Right lobe of liver (tissue), 6 donors: Measurements from ENCODE around the gene TTLL6. TPM values are rescaled to one million over a fixed set of nuclear protein-coding genes. Genes with fewer than 3 reads are reported as not detected.

Source experiments
- ATAC-seq, 4 donors: fragments of 200-7000 bp; cut with Tn5 transposase; one replicate each; pipeline ENCODE4 v1.9.1; 2020; ENCODE audit warnings: mild to moderate bottlenecking in 4 of 4, moderate library complexity in 4 of 4
- DNase-seq, 3 donors: peaks; one replicate each; pipeline ENCODE4 v3.0.0-alpha.2; 2020
- H3K27ac ChIP-seq, 3 donors: fragments of 200-600 bp; one replicate each; pipeline ENCODE4 v1.8.0; 2022
- H3K27me3 ChIP-seq, 2 donors: fragments of 200-600 bp; one replicate each; pipeline ENCODE4 v1.8.0; 2022
- H3K36me3 ChIP-seq, 4 donors: fragments of 200-600 bp; sonication (generic) in 1 of 4; one replicate each; pipeline versions ENCODE4 v1.5.1 to v1.8.0; 2017 to 2022; ENCODE audit warnings: control low read depth in 1 of 4
- H3K4me1 ChIP-seq, 4 donors: fragments of 200-600 bp; sonication (generic) in 1 of 4; one replicate each; pipeline versions ENCODE4 v1.5.1 to v1.8.0; 2017 to 2022; ENCODE audit warnings: control low read depth in 1 of 4
- H3K4me3 ChIP-seq, 3 donors: fragments of 200-600 bp; one replicate each; pipeline ENCODE4 v1.8.0; 2022
- H3K9me3 ChIP-seq, 4 donors: fragments of 200-600 bp; sonication (generic) in 1 of 4; one replicate each; pipeline versions ENCODE4 v1.5.1 to v1.8.0; 2017 to 2022; ENCODE audit warnings: control low read depth in 1 of 4
- POLR2A ChIP-seq: fragments of 450-650 bp; IDR thresholded peaks from one replicate; pipeline ENCODE4 v1.6.1; 2017; ENCODE audit warnings: antibody characterized with exemption, mild to moderate bottlenecking
- WGBS: methylation state at CpG from one replicate; pipeline ENCODE4 v1.1.6; 2018; ENCODE audit warnings: low coverage, low lambda C conversion rate; ENCODE audit not compliant: insufficient coverage; ENCODE audit errors: missing lambda C conversion rate; 5-methylcytosine and 5-hydroxymethylcytosine counted together
- intact Hi-C, 2 donors: fragments of 100-400 bp; cut with DNase I; formaldehyde crosslinking; loops; one replicate each; pipeline versions ENCODE4 v1.11.2 to v1.14.1; 2022
- total RNA-seq, 6 experiments: library from RNA; depleted of rRNA in 2 of 6; stranded (reverse); fragments of >200 nt in 2 of 6; fragmentation: NEBNext Ultra II Directional in 3 of 6; extraction: Animal tissue kit (Norgen Biotek cat#: 25700) in 3 of 6; gene quantifications; one replicate each; pipeline versions ENCODE4 v1.1.0 to v1.2.4, GENCODE V29; 2016 to 2023
- TF ChIP-seq, protein P1 (sequence below), 4 donors: fragments of 200-600 bp in 3 of 4; fragments of 450-650 bp in 1 of 4; IDR thresholded peaks; one replicate each; pipeline versions ENCODE4 v1.5.1 to v1.8.0; 2016 to 2022; ENCODE audit warnings: antibody characterized with exemption in 4 of 4, mild to moderate bottlenecking in 2 of 4
- donor health status: DM: no; HTN: yes; CAD: no.
- donor health status: DM: no; HTN: no; CAD: no.
- donor health status: DM: no; HTN: no; CAD: no.
- donor health status: DM: no; HTN: yes; CAD: no.
- donor health status: DM: no; HTN: yes; CAD: no.

Gene TTLL6
- total RNA-seq, 6 experiments from 2014 or later: 0.12 TPM; not detected in 5

DNA sequence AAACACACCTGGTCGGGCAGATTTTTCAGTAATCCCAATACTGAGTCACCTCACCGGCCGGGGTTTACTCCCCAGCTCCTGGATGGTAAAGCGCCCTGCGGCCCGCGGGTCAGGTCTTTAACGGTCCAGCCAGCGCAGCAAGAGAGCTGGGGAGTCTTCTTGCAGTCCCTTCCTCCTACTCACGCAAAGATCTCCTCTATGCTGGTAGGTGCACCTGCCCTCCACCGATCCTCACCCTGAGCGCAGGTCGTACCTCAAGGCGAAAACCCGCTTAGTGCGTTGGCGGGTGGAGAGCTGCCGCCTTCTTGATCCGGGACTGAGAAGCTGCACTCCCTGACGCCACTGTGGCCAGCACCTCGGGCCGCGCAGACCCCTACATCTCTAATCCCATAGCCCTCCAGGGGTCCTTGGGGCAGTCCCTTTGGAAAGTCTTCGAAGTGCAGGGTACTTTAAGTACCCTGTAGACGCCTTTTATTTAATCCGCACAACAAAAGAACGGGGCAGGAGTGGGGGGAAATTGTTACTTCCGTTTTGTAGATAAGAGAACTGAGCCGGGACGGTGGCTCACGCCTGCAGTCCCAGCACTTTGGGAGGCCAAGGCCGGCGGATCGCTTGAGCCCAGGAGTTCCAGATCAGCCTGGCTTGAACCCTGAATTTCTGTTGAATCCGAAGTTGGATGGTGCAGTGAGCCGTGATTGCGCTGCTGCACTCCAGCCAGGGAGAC is 78.1 kb downstream of the TTLL6 start:
- DNase-seq: no peak
- peak in 1 of 4 donors; percentile 19 for ATAC-seq

DNA sequence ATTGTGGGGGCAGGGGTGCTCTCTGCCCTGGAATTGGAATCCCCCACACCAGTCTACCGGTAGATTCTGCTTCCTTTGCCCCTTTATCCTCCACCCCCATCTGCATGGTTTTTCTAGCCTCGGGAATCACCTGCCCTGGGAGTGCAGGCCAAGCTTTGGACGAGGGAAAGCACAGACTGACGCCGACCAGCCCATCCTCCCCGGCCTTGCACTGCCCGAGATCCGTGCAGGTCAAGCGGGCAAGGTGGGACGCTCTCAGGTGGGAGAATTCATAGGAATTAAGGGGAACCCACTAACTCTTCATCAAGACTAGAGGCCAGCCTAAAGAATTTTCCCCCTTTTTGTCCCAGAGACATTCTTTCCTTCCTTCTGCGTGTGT is 78.6 kb downstream of the TTLL6 start:
- Histone ChIP-seq H3K4me3 (no peak overlapping the region), H3K4me1 (no peaks in the 10 kb centered on the region), H3K27ac (no peak overlapping the region), H3K36me3 (no peaks in the 10 kb centered on the region), H3K27me3 (peaks cover 22 to 44% of the 10 kb centered on the region in 2 donors), H3K9me3 (no peaks in the 10 kb centered on the region)
- TF ChIP-seq, protein P1, sequence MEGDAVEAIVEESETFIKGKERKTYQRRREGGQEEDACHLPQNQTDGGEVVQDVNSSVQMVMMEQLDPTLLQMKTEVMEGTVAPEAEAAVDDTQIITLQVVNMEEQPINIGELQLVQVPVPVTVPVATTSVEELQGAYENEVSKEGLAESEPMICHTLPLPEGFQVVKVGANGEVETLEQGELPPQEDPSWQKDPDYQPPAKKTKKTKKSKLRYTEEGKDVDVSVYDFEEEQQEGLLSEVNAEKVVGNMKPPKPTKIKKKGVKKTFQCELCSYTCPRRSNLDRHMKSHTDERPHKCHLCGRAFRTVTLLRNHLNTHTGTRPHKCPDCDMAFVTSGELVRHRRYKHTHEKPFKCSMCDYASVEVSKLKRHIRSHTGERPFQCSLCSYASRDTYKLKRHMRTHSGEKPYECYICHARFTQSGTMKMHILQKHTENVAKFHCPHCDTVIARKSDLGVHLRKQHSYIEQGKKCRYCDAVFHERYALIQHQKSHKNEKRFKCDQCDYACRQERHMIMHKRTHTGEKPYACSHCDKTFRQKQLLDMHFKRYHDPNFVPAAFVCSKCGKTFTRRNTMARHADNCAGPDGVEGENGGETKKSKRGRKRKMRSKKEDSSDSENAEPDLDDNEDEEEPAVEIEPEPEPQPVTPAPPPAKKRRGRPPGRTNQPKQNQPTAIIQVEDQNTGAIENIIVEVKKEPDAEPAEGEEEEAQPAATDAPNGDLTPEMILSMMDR (IDR thresholded peaks at IDR 0.05): no peak
- TF ChIP-seq POLR2A: no peak
- intact Hi-C loops: loop anchor here in 1 of 2 donors (10.0 kb wide), 1 partner anchor 46 kb away; no protein-coding TSS in a partner anchor
- DNase-seq (no peak), ATAC-seq (peak in 1 of 4 donors; percentile 19)
- WGBS: 0% methylated on average over 11 of the region's 11 CpGs

More for the DNA sequence above, 78.1 kb downstream of the TTLL6 start:
- 2% methylated on average over 31 of the region's 37 CpGs for WGBS
- H3K4me1 ChIP-seq: no peaks in the 10 kb centered on the region
- no peaks in the 10 kb centered on the region for H3K36me3 ChIP-seq
- no peaks in the 10 kb centered on the region for H3K9me3 ChIP-seq
- H3K4me3 ChIP-seq: no peak overlapping the region
- peaks cover 20 to 38% of the 10 kb centered on the region in 2 donors for H3K27me3 ChIP-seq
- intact Hi-C loops: loop anchor here in 1 of 2 donors (10.0 kb wide), 1 partner anchor 46 kb away; no protein-coding TSS in a partner anchor
- TF ChIP-seq POLR2A: no peak
- TF ChIP-seq, protein P1 (IDR thresholded peaks at IDR 0.05): no peak
- no peak overlapping the region for H3K27ac ChIP-seq

DNA sequence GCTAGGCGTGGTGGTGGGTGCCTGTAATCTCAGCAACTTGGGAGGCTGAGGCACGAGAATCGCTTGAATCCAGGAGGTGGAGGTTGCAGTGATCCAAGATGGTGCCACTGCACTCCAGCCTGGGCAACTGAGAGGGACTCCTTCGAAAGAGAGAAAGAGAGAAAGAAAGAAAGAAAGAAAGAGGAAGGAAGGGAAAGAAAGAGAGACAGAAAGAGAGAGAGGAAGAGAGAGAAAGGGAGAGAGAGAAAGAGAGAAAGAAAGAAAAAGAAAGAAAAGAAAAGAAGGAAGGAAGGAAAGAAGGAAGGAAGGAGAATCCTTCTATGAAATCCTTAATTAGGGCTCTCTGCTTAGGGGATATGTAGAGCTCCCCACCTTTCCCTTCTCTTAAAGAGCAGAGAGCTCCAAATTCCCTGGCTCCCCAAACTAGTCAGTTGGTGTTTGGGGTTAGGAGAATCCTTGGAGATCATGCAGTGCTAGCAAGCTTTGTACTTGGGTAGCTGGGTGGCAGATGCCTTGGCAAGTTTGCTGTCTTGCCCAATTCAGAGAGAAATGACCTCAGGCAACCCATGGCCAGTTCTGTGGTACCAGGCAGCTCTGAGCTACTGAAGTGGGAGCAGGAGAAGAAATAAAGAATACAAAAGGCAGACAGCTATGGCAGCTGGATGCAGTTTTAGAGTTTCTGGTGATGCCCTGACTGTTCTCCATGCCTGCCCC is 79.5 kb downstream of the TTLL6 start:
- Histone ChIP-seq H3K4me3 (no peak overlapping the region), H3K9me3 (no peaks in the 10 kb centered on the region), H3K4me1 (no peaks in the 10 kb centered on the region), H3K27me3 (peaks cover 31 to 53% of the 10 kb centered on the region in 2 donors), H3K36me3 (no peaks in the 10 kb centered on the region), H3K27ac (no peak overlapping the region)
- intact Hi-C loops: loop anchor here in 1 of 2 donors (10.0 kb wide), 1 partner anchor 47 kb away; no protein-coding TSS in a partner anchor
- ATAC-seq: peak in 2 of 4 donors; percentile 10 to 28
- TF ChIP-seq POLR2A: no peak
- TF ChIP-seq, protein P1 (IDR thresholded peaks at IDR 0.05): no peak
- WGBS: 18% methylated on average over 3 of the region's 4 CpGs
- DNase-seq: no peak

DNA sequence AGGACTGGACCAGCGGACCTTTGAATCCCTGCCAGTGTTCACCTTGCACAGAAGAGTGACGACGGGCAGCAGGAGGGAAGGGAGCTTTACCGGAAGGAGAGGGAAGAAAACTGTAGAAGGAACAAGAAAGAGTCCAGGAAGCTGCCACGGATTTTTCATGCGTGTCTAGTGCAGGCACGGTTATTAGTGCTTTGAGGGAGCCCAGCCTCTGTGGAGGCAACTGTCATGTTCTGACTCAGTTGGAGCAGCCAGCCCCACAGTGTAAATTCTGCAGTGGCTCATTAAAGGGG is 82.0 kb downstream of the TTLL6 start:
- H3K36me3 ChIP-seq: no peaks in the 10 kb centered on the region
- WGBS: 8% methylated on average over 7 of the region's 7 CpGs
- no peaks in the 10 kb centered on the region for H3K9me3 ChIP-seq
- DNase-seq (no peak), ATAC-seq (no peak)
- peaks cover 24 to 64% of the 10 kb centered on the region in 2 donors for H3K27me3 ChIP-seq
- intact Hi-C loops: loop anchor here in 1 of 2 donors (10.0 kb wide), 1 partner anchor 50 kb away; no protein-coding TSS in a partner anchor
- TF ChIP-seq, protein P1 (IDR thresholded peaks at IDR 0.05): no peak
- no peak for TF ChIP-seq POLR2A
- H3K4me1 ChIP-seq: no peaks in the 10 kb centered on the region
- H3K27ac ChIP-seq: no peak overlapping the region
- no peak overlapping the region for H3K4me3 ChIP-seq
